ENCODE results near the gene TK2. TPM values are rescaled to one million over a fixed set of nuclear protein-coding genes. Genes with fewer than 3 reads are reported as not detected.

TK2 gene
- total and polyA plus RNA-seq, 7 experiments from 2014 or later, result 3.5 to 19.8 (median 6.4) TPM

DNA sequence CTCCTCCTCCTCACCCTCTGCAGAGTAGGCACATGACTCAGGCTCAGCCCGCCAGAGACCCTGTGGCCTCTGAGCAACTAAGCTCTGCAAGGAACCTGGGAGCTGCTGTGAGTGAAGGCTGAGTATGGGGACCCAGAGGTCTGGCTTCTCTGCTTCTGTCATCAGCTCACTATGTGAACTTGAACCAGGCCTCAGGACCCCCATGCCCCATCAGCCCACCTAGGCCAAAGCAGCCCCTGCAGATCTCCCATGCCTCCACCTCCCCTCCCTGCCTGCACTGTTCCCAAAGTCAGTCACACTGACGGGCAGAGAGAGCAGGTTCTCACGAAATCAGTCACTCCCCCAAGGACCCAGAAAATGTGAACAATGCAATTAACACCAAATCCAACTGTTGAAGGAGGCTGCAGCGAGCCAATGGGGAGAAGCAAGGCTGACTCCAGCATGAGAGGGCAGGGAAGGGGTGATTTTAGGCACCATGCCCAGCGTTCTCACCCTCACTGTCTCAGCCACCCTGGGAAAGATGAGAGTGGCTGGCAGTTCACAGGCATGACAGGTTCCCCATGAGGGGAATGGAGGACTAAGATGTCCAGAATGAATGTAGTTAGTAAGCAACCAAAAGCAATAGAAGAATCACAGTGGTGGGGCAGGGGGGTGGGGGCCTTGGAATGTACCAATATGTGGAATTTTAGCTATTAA lies 62.2 kb downstream of the TK2 start:
- intact Hi-C loops (cut with micrococcal nuclease), result no loop called here
- H3K27ac ChIP-seq (ENCODE audit: low read depth, low read length), result no peak overlapping the region
- no peak for DNase-seq

DNA sequence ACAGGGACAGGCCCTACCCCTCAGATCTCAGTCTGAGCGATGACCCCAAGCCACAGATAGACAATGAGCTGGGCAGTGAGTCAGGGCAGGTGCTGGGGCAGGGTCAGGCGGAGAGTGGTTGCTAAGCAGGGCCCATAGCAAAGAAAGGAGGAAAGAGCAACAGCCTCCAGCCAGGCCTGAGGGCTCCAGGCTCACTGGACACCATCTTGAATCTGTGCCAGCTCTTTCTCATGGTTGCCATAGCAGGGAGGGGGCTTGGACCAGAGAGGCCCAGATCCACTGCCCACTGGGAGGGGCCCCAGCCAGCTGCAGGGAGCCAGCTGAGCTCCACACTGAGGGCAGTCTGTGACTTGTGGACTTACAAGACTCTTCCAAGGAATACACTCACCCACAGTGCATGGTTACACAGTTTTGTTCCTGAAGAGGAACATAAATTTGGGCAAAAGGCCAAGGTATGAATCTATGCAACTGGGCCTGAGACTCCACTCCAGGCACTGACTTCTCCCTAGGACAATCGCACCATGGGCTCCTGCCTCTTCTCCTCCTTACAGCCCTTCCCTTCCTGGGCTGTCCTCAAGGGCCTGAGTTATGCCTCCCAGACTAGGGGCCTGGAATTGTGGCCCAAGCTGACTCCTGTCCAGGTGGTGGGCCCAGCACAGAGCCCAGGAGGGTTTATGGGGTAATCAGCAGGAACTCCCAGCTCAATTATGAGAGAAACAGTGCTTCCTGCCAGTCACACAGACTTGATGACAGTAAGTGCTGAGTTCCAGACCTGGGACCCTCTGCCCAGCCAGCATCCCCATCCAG lies 62.9 kb downstream of the TK2 start:
- ChIA-PET CTCF (interaction anchor here (1.1 to 9.1 kb wide), 2 partner anchors 35 to 81 kb away, joined by 3 to 84 read pairs; no protein-coding TSS in a partner anchor), POLR2A (no interaction called here)
- peaks cover 0 to 4% (median 0%) of the 10 kb centered on the region in 11 donors for H3K9me3 Mint-ChIP-seq
- peaks cover 0 to 4% (median 0%) of the 10 kb centered on the region in 5 donors for H3K36me3 Mint-ChIP-seq
- H3K27ac Mint-ChIP-seq, result no peak overlapping the region
- DNase-seq, result no peak
- H3K27me3 Mint-ChIP-seq, result no peaks in the 10 kb centered on the region
- Histone ChIP-seq H3K27ac (ENCODE audit: low read depth, low read length) (no peak overlapping the region), H3K4me3 (ENCODE audit: low read length) (no peak overlapping the region), H3K4me1 (ENCODE audit: control insufficient read depth in 2 of 2, insufficient read depth in 2 of 2, low read length in 2 of 2) (peaks cover 0 to 3% of the 10 kb centered on the region in 2 donors), H3K9me3 (ENCODE audit: control insufficient read depth in 2 of 3, low read length in 3 of 3) (no peaks in the 10 kb centered on the region), H3K27me3 (ENCODE audit: control insufficient read depth in 2 of 2, insufficient read depth in 2 of 2, low read length in 2 of 2) (no peaks in the 10 kb centered on the region), H3K36me3 (ENCODE audit: control insufficient read depth in 2 of 3, insufficient read depth in 3 of 3, low read length in 3 of 3) (no peaks in the 10 kb centered on the region)
- peaks cover 6 to 35% (median 12%) of the 10 kb centered on the region in 7 donors for H3K4me1 Mint-ChIP-seq
- H3K4me3 Mint-ChIP-seq, result no peak overlapping the region
- ATAC-seq, result peak; percentile 55
- intact Hi-C loops (cut with micrococcal nuclease), result no loop called here

More for the DNA sequence above, 62.2 kb downstream of the TK2 start:
- Mint-ChIP-seq H3K4me3 (no peak overlapping the region), H3K9me3 (peaks cover 0 to 4% (median 0%) of the 10 kb centered on the region in 11 donors), H3K4me1 (peaks cover 6 to 34% (median 12%) of the 10 kb centered on the region in 7 donors), H3K27me3 (no peaks in the 10 kb centered on the region), H3K36me3 (peaks cover 0 to 4% (median 0%) of the 10 kb centered on the region in 5 donors), H3K27ac (no peak overlapping the region)
- CTCF ChIA-PET, result interaction anchor here (0.6 to 9.1 kb wide), 3 partner anchors 34 to 82 kb away, joined by 3 to 84 read pairs (median 3); no protein-coding TSS in a partner anchor
- no peak overlapping the region for H3K4me3 ChIP-seq (ENCODE audit: low read length)
- H3K4me1 ChIP-seq (ENCODE audit: control insufficient read depth in 2 of 2, insufficient read depth in 2 of 2, low read length in 2 of 2), result peaks cover 0 to 3% of the 10 kb centered on the region in 2 donors
- no peaks in the 10 kb centered on the region for H3K27me3 ChIP-seq (ENCODE audit: control insufficient read depth in 2 of 2, insufficient read depth in 2 of 2, low read length in 2 of 2)
- no peaks in the 10 kb centered on the region for H3K9me3 ChIP-seq (ENCODE audit: control insufficient read depth in 2 of 3, low read length in 3 of 3)
- POLR2A ChIA-PET, result no interaction called here
- ATAC-seq, result no peak
- no peaks in the 10 kb centered on the region for H3K36me3 ChIP-seq (ENCODE audit: control insufficient read depth in 2 of 3, insufficient read depth in 3 of 3, low read length in 3 of 3)

GRCh38 chr16:66486199-66486772 lies 63.6 kb downstream of the TK2 start:
- CTCF ChIA-PET, result interaction anchor here (9.1 kb wide), 1 partner anchor 80 kb away, joined by 84 read pairs; no protein-coding TSS in a partner anchor
- Histone ChIP-seq H3K4me3 (ENCODE audit: low read length) (no peak overlapping the region), H3K27me3 (ENCODE audit: control insufficient read depth in 2 of 2, insufficient read depth in 2 of 2, low read length in 2 of 2) (no peaks in the 10 kb centered on the region), H3K36me3 (ENCODE audit: control insufficient read depth in 2 of 3, insufficient read depth in 3 of 3, low read length in 3 of 3) (no peaks in the 10 kb centered on the region), H3K9me3 (ENCODE audit: control insufficient read depth in 2 of 3, low read length in 3 of 3) (no peaks in the 10 kb centered on the region), H3K4me1 (ENCODE audit: control insufficient read depth in 2 of 2, insufficient read depth in 2 of 2, low read length in 2 of 2) (peaks cover 0 to 3% of the 10 kb centered on the region in 2 donors), H3K27ac (ENCODE audit: low read depth, low read length) (no peak overlapping the region)
- no peak overlapping the region for H3K27ac Mint-ChIP-seq
- peaks cover 0 to 4% (median 0%) of the 10 kb centered on the region in 5 donors for H3K36me3 Mint-ChIP-seq
- no peak for DNase-seq
- H3K9me3 Mint-ChIP-seq, result peaks cover 0 to 4% (median 0%) of the 10 kb centered on the region in 11 donors
- no peaks in the 10 kb centered on the region for H3K27me3 Mint-ChIP-seq
- POLR2A ChIA-PET, result no interaction called here
- H3K4me1 Mint-ChIP-seq, result peaks cover 6 to 33% (median 12%) of the 10 kb centered on the region in 7 donors
- intact Hi-C loops (cut with micrococcal nuclease), result no loop called here
- no peak overlapping the region for H3K4me3 Mint-ChIP-seq
- no peak for ATAC-seq

- H3K9me3 Mint-ChIP-seq, result peaks cover 0 to 4% (median 0%) of the 10 kb centered on the region in 11 donors
- Histone ChIP-seq H3K4me3 (ENCODE audit: low read length) (no peak overlapping the region), H3K27me3 (ENCODE audit: control insufficient read depth in 2 of 2, insufficient read depth in 2 of 2, low read length in 2 of 2) (no peaks in the 10 kb centered on the region), H3K4me1 (ENCODE audit: control insufficient read depth in 2 of 2, insufficient read depth in 2 of 2, low read length in 2 of 2) (peaks cover 0 to 3% of the 10 kb centered on the region in 2 donors), H3K36me3 (ENCODE audit: control insufficient read depth in 2 of 3, insufficient read depth in 3 of 3, low read length in 3 of 3) (no peaks in the 10 kb centered on the region), H3K9me3 (ENCODE audit: control insufficient read depth in 2 of 3, low read length in 3 of 3) (no peaks in the 10 kb centered on the region), H3K27ac (ENCODE audit: low read depth, low read length) (no peak overlapping the region)
- peak overlapping the region in 1 of 9 donors; percentile 52 for H3K27ac Mint-ChIP-seq
- POLR2A ChIA-PET, result no interaction called here
- peaks cover 0 to 4% (median 0%) of the 10 kb centered on the region in 5 donors for H3K36me3 Mint-ChIP-seq
- CTCF ChIA-PET, result interaction anchor here (0.7 to 9.1 kb wide), 2 partner anchors 72 to 79 kb away, joined by 3 to 84 read pairs; no protein-coding TSS in a partner anchor
- H3K4me3 Mint-ChIP-seq, result no peak overlapping the region
- ATAC-seq, result no peak
- H3K4me1 Mint-ChIP-seq, result peaks cover 6 to 31% (median 12%) of the 10 kb centered on the region in 7 donors
- intact Hi-C loops (cut with micrococcal nuclease), result no loop called here
- no peak for DNase-seq
- H3K27me3 Mint-ChIP-seq, result no peaks in the 10 kb centered on the region
These were observed 64.5 kb downstream of the TK2 start for GRCh38 chr16:66485376-66485775.

- Mint-ChIP-seq H3K9me3 (peaks cover 0 to 4% (median 0%) of the 10 kb centered on the region in 11 donors), H3K4me3 (no peak overlapping the region), H3K27ac (no peak overlapping the region), H3K27me3 (no peaks in the 10 kb centered on the region), H3K36me3 (peaks cover 0 to 4% (median 0%) of the 10 kb centered on the region in 5 donors), H3K4me1 (peaks cover 6 to 33% (median 12%) of the 10 kb centered on the region in 7 donors)
- Histone ChIP-seq H3K4me3 (ENCODE audit: low read length) (no peak overlapping the region), H3K9me3 (ENCODE audit: control insufficient read depth in 2 of 3, low read length in 3 of 3) (no peaks in the 10 kb centered on the region), H3K27ac (ENCODE audit: low read depth, low read length) (no peak overlapping the region), H3K4me1 (ENCODE audit: control insufficient read depth in 2 of 2, insufficient read depth in 2 of 2, low read length in 2 of 2) (peaks cover under 1 to 3% of the 10 kb centered on the region in 2 donors), H3K27me3 (ENCODE audit: control insufficient read depth in 2 of 2, insufficient read depth in 2 of 2, low read length in 2 of 2) (no peaks in the 10 kb centered on the region), H3K36me3 (ENCODE audit: control insufficient read depth in 2 of 3, insufficient read depth in 3 of 3, low read length in 3 of 3) (no peaks in the 10 kb centered on the region)
- intact Hi-C loops (cut with micrococcal nuclease), result no loop called here
- no peak for DNase-seq
- no peak for ATAC-seq
- ChIA-PET CTCF (interaction anchor here (0.7 to 9.1 kb wide), 2 partner anchors 71 to 78 kb away, joined by 3 to 84 read pairs; no protein-coding TSS in a partner anchor), POLR2A (interaction anchor here (0.9 kb wide), 1 partner anchor 105 kb away, joined by 3 read pairs; no protein-coding TSS in a partner anchor)
These were observed 65.3 kb downstream of the TK2 start for GRCh38 chr16:66484453-66485213.

All from naive thymus-derived CD4-positive, alpha-beta T cell (primary cell).